ENCODE measurements around the gene FKRP. TPM values are rescaled to one million over a fixed set of nuclear protein-coding genes. Genes with fewer than 3 reads are reported as not detected.
A peak's percentile ranks its signal among the peaks of the same experiment; 100 is the strongest.

FKRP gene
- total and polyA plus RNA-seq, 2 of the 13 experiments (the other 11 are each of a cell fraction or from before 2014, with no cell fraction given), result 7.3 to 9.8 TPM

GRCh38 chr19:46787040-46787330 is 41.1 kb downstream of the FKRP start:
- in situ Hi-C loops (cut with HindIII; ENCODE audit: extremely low pct_ligation_motif_present, low pct_unique_long_range_greater_than_20kb), result no loop called here
- H3K4me3 ChIP-seq (replicated peaks in 1 of 3; ENCODE audit: insufficient read depth in 1 of 3, low read depth in 2 of 3, low read length in 3 of 3), result peak overlapping the region; percentile 87 to 100 (median 98)
- H3K79me2 ChIP-seq (ENCODE audit: insufficient read depth, low read length), result peaks cover 61% of the 10 kb centered on the region
- 2% methylated on average over 5 of the region's 5 CpGs for WGBS (ENCODE audit: low lambda C conversion rate)
- H2AFZ ChIP-seq (ENCODE audit: low read length), result no peak overlapping the region
- no peak for ATAC-seq
- ChIA-PET POLR2A (interaction anchor here (0.7 to 5.9 kb wide), 14 partner anchors 9 to 125 kb away, joined by 3 to 66 read pairs (median 4); partner anchors contain the start of gene ARHGAP35), CTCF (ENCODE audit: low intra/inter-chr PET ratio, low total read pairs) (no interaction called here)
- no TSS peak for BruUV-seq (replicated peaks)
- FAIRE-seq, result no peak
- no peaks in the 10 kb centered on the region; a peak in 1 of 5 replicates for H3K27me3 ChIP-seq (ENCODE audit: control insufficient read depth in 1 of 2, insufficient read depth in 2 of 2, low read length in 2 of 2)
- H3K27ac ChIP-seq (ENCODE audit: extremely low read length, insufficient read depth, low read length), result peak overlapping the region; percentile 82
- DNase-seq (ENCODE audit: low spot score), result no peak
- peaks cover 15 to 25% of the 10 kb centered on the region in 2 experiments for H3K36me3 ChIP-seq (replicated peaks in 1 of 2; ENCODE audit: control insufficient read depth in 1 of 2, insufficient read depth in 2 of 2, low read length in 2 of 2)
- peak overlapping the region; percentile 95 for H3K9ac ChIP-seq (ENCODE audit: insufficient read depth, low read depth, low read length)
- peaks cover 24% of the 10 kb centered on the region for H4K20me1 ChIP-seq (ENCODE audit: insufficient read depth, low read length)
- H3K4me1 ChIP-seq (ENCODE audit: insufficient read depth, low read length), result peaks cover 52% of the 10 kb centered on the region
- no peaks in the 10 kb centered on the region for H3K9me3 ChIP-seq (ENCODE audit: low read length)
- H3K4me2 ChIP-seq (ENCODE audit: low read depth, low read length), result peak overlapping the region; percentile 99
- intact Hi-C loops (cut with micrococcal nuclease; ENCODE audit: unreplicated experiment), result no loop called here
- TF ChIP-seq ZNF703 (CRISPR knock-in tag; IDR thresholded peaks at IDR 0.05; ENCODE audit: borderline replicate concordance), result 0 out of 2 replicates have a peak, but pooled peaks have one; percentile 25
- TF ChIP-seq KLF15 (CRISPR knock-in tag; IDR thresholded peaks at IDR 0.05; ENCODE audit: borderline replicate concordance), result 0 out of 2 replicates have a peak, but pooled peaks have one; percentile 18
- no peak for TF ChIP-seq AGO1 (IDR thresholded peaks at IDR 0.05; ENCODE audit: low read depth, low read length, poor library complexity, severe bottlenecking)
- peak; percentile 24; the same call in 1 of the 2 replicates for TF ChIP-seq HBP1 (CRISPR knock-in tag; IDR thresholded peaks at IDR 0.05; ENCODE audit: low read depth)
- 0 out of 2 replicates have a peak, but pooled peaks have one; percentile 73 for TF ChIP-seq ZNF558 (CRISPR knock-in tag; IDR thresholded peaks at IDR 0.05; ENCODE audit: borderline replicate concordance)
- no peak for TF ChIP-seq RXRB (CRISPR knock-in tag; IDR thresholded peaks at IDR 0.05; ENCODE audit: borderline replicate concordance)
- TF ChIP-seq ZNF33B (CRISPR knock-in tag; IDR thresholded peaks at IDR 0.05), result no peak
- 0 out of 2 replicates have a peak, but pooled peaks have one; percentile 26 for TF ChIP-seq ZNF30 (CRISPR knock-in tag; IDR thresholded peaks at IDR 0.05)
- no peak for TF ChIP-seq ZFY (CRISPR knock-in tag; IDR thresholded peaks at IDR 0.05)
- no peak; the same call in 1 of the 2 replicates for TF ChIP-seq USF2 (IDR thresholded peaks at IDR 0.05; ENCODE audit: low read depth, low read length)
- peak; percentile 82; the same call in 1 of the 2 replicates for TF ChIP-seq USF2 (CRISPR knock-in tag; IDR thresholded peaks at IDR 0.05; ENCODE audit: borderline replicate concordance)
- TF ChIP-seq PHF21A (CRISPR knock-in tag; IDR thresholded peaks at IDR 0.05), result 0 out of 2 replicates have a peak, but pooled peaks have one; percentile 29
- TF ChIP-seq MAF1 (CRISPR knock-in tag; IDR thresholded peaks at IDR 0.05; ENCODE audit: borderline replicate concordance), result 0 out of 2 replicates have a peak, but pooled peaks have one; percentile 23
- TF ChIP-seq GPN1 (CRISPR knock-in tag; IDR thresholded peaks at IDR 0.05; ENCODE audit: borderline replicate concordance), result no peak
- no peak for TF ChIP-seq ZNF782 (CRISPR knock-in tag; IDR thresholded peaks at IDR 0.05; ENCODE audit: borderline replicate concordance)
- peak; percentile 18; the same call in 1 of the 2 replicates for TF ChIP-seq FOXC1 (CRISPR knock-in tag; IDR thresholded peaks at IDR 0.05; ENCODE audit: borderline replicate concordance)
- no peak for TF ChIP-seq HMG20A (CRISPR knock-in tag; IDR thresholded peaks at IDR 0.05; ENCODE audit: borderline replicate concordance)
- TF ChIP-seq TFAP4 (IDR thresholded peaks at IDR 0.05; ENCODE audit: borderline replicate concordance, low read depth), result no peak
- TF ChIP-seq ZBTB3 (CRISPR knock-in tag; IDR thresholded peaks at IDR 0.05; ENCODE audit: borderline replicate concordance, low read depth), result no peak
